HepG2 (cell line): Measurements from ENCODE around the gene ATIC. TPM values are rescaled to one million over a fixed set of nuclear protein-coding genes. Genes with fewer than 3 reads are reported as not detected.

Experiments used
- CEBPB ChIP-seq: IDR thresholded peaks from 2 replicates; pipeline ENCODE4 v1.6.1; 2011; ENCODE audit warnings: low read depth, low read length, improper control_type of control experiment, borderline replicate concordance
- KDM5B ChIP-seq: sonication (generic); formaldehyde crosslinking; IDR thresholded peaks from 2 replicates; pipeline ENCODE4 v1.4.0; 2020; ENCODE audit warnings: missing genetic modification reagents, mild to moderate bottlenecking, borderline replicate concordance
- NFAT5 ChIP-seq: sonication (generic); formaldehyde crosslinking; IDR thresholded peaks from 2 replicates; pipeline ENCODE4 v1.4.0; 2020; ENCODE audit warnings: missing genetic modification reagents
- POLR2AphosphoS5 ChIP-seq: IDR thresholded peaks from 2 replicates; pipeline ENCODE4 v1.6.1; 2012; ENCODE audit warnings: low read depth, low read length
- RAD21 ChIP-seq: fragments of 450-650 bp; formaldehyde crosslinking; IDR thresholded peaks from 2 replicates; pipeline ENCODE4 v1.5.0; 2020; ENCODE audit warnings: mild to moderate bottlenecking
- RBM22 ChIP-seq: fragments of 200-400 bp; formaldehyde crosslinking; optimal IDR thresholded peaks from 2 replicates; pipeline ENCODE3; 2017; ENCODE audit warnings: mild to moderate bottlenecking, low read length, moderate library complexity
- ZNF160 ChIP-seq: sonication (generic); formaldehyde crosslinking; IDR thresholded peaks from 2 replicates; pipeline ENCODE4 v1.8.0; 2022; ENCODE audit warnings: mild to moderate bottlenecking, inconsistent platforms, missing genetic modification reagents
- ZSCAN31 ChIP-seq: sonication (generic); formaldehyde crosslinking; IDR thresholded peaks from 2 replicates; pipeline ENCODE4 v1.5.0; 2020; ENCODE audit warnings: low read depth, mild to moderate bottlenecking, missing genetic modification reagents
- polyA plus RNA-seq, 8 experiments: library from polyadenylated mRNA; depleted of rRNA in 3 of 8; stranded (reverse) in 7 of 8; unstranded in 1 of 8; fragments of >200 nt; fragmentation: Illumina TruSeq in 4 of 8; extraction: Trizol in 4 of 8; gene quantifications; 2 replicates each; pipeline versions ENCODE4 v1.2.1 to v1.2.3, GENCODE V29; 2011 to 2016; ENCODE audit warnings: low read depth in 4 of 8, missing spikeins in 1 of 8, mixed read lengths in 1 of 8; ENCODE audit not compliant: insufficient read depth in 1 of 8
- total RNA-seq, 5 experiments: library from RNA; depleted of rRNA; stranded (reverse); fragments of >200 nt; fragmentation: Illumina TruSeq; extraction: Trizol; gene quantifications; 2 replicates each; pipeline ENCODE4 v1.2.3, GENCODE V29; 2016; ENCODE audit warnings: low read depth in 1 of 5

ATIC gene
- total and polyA plus RNA-seq, 2 of the 13 experiments (the other 11 are each of a cell fraction or from before 2014, with no cell fraction given), result 89.8 to 146 TPM

DNA sequence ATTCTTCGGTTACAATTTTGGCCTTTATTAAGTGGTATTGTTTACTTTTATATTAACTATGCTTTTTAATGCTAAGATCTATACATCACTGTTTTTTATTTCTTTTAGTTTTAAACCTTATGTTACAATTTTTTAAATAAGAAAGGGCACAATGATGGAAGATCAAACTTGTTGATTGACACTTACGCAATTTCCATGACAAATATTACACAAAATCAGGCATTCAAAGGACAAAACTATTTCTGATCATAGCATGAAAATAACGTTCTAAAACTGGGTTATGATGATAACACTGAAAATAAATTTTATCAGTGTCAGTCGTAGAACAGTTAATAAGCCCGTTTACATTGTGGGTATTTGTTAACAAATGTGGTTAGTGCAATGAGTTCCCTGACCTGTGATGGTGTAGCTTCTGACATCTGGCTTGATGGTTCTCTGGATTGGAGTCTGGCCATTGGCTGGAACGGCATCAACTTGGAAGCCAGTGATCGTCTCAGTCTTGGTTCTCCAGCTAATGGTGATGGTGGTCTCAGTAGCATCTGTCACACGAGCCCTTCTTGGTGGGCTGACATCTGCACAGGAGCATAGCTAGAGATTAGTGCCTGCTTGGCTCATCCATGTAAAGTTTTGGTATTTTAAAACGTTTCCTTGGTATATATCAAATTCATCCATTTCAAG, 64.4 kb downstream of the ATIC start (continued):
- TF ChIP-seq ZSCAN31 (CRISPR knock-in tag) (0 out of 2 replicates have a peak, but pooled peaks have one; percentile 25), RBM22 (peak; percentile 100), NFAT5 (CRISPR knock-in tag) (no peak), ZNF160 (no peak), KDM5B (CRISPR knock-in tag) (no peak), CEBPB (peak; percentile 74; the same call in 1 of the 2 replicates), RAD21 (CRISPR knock-in tag) (no peak), POLR2AphosphoS5 (peak; percentile 48; the same call in 1 of the 2 replicates)
- TF ChIP-seq, all 625 proteins: peak for 10
